OCI-LY7 (cell line): ENCODE data around the gene RPGRIP1L.

Experiments used
- CTCF ChIP-seq: fragments of 200-600 bp; sonication (generic); conservative IDR thresholded peaks from 2 replicates; pipeline ENCODE4 v1.5.1; 2014; ENCODE audit warnings: mild to moderate bottlenecking, antibody characterized with exemption, low read length, moderate library complexity, mixed read lengths
- EZH2phosphoT487 ChIP-seq: fragments of 200-600 bp; sonication (generic); IDR thresholded peaks from 2 replicates; pipeline ENCODE4 v1.6.1; 2018; ENCODE audit warnings: low read depth, borderline replicate concordance, mild to moderate bottlenecking, mixed run types, antibody characterized with exemption, low read length, moderate library complexity, mixed read lengths

GRCh38 chr16:53711390-53711789, 7.7 kb upstream of the RPGRIP1L start:
- TF ChIP-seq CTCF (no peak), EZH2phosphoT487 (no peak)
